Muscle of leg (tissue), 11 donors: ENCODE measurements around the gene PDCD1. TPM values are rescaled to one million over a fixed set of nuclear protein-coding genes. Genes with fewer than 3 reads are reported as not detected.
A peak's percentile ranks its signal among the peaks of the same experiment; 100 is the strongest.
"Not testable (repeated sequence)": the region's sequence is repeated elsewhere in the genome, so short reads cannot be mapped to it uniquely, and the experiment has no call there.

Source experiments
- DNase-seq: peaks from one replicate; pipeline ENCODE4 v3.0.0; 2013
- H3K27ac ChIP-seq: one replicate; pipeline ENCODE4 v1.5.1; 2013; ENCODE audit warnings: mild to moderate bottlenecking, low read length, control low read depth
- H3K27me3 ChIP-seq: one replicate; pipeline ENCODE4 v1.6.1; 2013; ENCODE audit warnings: low read length; ENCODE audit not compliant: control insufficient read depth, insufficient read depth
- H3K36me3 ChIP-seq: one replicate; pipeline ENCODE4 v1.6.1; 2013; ENCODE audit warnings: low read length; ENCODE audit not compliant: control insufficient read depth, insufficient read depth
- H3K4me1 ChIP-seq: one replicate; pipeline ENCODE4 v1.6.1; 2013; ENCODE audit warnings: low read length; ENCODE audit not compliant: control insufficient read depth, insufficient read depth
- H3K4me3 ChIP-seq: one replicate; pipeline ENCODE4 v1.5.1; 2013; ENCODE audit warnings: low read length, control low read depth
- H3K9me3 ChIP-seq: replicated peaks from 2 replicates; pipeline ENCODE4 v1.6.1; 2013; ENCODE audit warnings: low read depth, low read length; ENCODE audit not compliant: control insufficient read depth
- WGBS: methylation state at CpG from one replicate; pipeline ENCODE4 v1.1.5; 2013; ENCODE audit warnings: missing lambda C conversion rate; ENCODE audit not compliant: insufficient coverage; 5-methylcytosine and 5-hydroxymethylcytosine counted together
- polyA plus RNA-seq, 8 donors: library from polyadenylated mRNA; unstranded; fragments of 120-200 nt; gene quantifications; one replicate each; pipeline versions ENCODE4 v1.2.1 to v1.2.3, GENCODE V29; 2013; ENCODE audit warnings: inconsistent platforms in 1 of 8, low replicate concordance in 1 of 8; ENCODE audit not compliant: insufficient read length in 8 of 8, insufficient read depth in 1 of 8
- total RNA-seq: library from RNA; stranded (reverse); fragments of 120-200 nt; gene quantifications from one replicate; pipeline ENCODE4 v1.2.4, GENCODE V29; 2013

The PDCD1 gene
- total and polyA plus RNA-seq, 9 donors, result 0.04 to 0.36 (median 0.10) TPM; not detected in 2

GRCh38 chr2:241810307-241811200, 48.1 kb downstream of the PDCD1 start:
- Histone ChIP-seq H3K27me3 (no peaks in the 10 kb centered on the region), H3K27ac (no peak overlapping the region), H3K9me3 (no peaks in the 10 kb centered on the region), H3K36me3 (no peaks in the 10 kb centered on the region), H3K4me1 (peaks cover 54% of the 10 kb centered on the region), H3K4me3 (no peak overlapping the region)
- 61% methylated on average over 22 of the region's 28 CpGs for WGBS
- DNase-seq, result no peak

DNA sequence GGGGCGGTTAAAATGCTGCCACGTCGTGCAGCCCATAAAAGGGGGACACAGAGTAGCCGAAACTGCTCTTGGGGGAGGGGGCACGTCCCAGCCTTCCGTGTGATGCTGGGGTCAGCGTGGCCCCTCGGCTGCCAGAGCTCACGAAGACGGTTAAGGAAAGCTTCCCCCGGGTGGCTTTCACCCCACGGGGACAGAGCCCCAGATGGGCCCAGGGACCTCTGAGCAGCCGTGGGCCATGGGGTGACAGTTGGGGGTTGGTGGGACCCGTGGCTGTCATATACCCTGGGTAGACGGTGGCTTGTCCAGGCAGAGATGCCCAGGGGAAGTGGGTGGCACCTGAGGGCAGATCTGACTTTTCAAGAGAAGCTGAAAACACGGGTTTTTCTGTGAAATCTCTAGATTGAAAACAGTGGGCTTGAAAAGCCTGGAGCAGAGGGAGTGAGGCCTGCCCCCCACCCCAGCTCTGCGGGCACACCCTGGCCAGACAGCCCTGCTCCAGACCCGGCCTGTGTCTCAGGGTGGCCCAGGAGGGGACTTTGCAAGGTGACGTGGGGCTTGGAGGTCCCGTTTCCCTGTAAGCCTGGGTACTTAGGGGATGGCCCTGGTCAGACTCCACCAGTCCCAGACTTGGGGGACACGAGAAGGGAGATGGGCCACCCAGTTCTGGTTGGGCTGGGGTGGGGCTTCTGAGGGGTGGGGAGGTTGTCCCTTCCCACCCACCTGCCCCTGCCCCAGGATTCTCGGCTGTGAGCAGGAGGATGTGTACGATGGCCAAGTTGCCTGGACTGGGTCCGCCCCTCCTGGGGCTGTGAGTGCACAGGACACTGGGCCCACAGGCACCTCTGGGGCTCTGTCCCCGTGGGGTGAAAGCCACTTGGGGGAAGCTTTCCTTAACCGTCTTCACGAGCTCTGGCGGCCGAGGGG, 49.0 kb downstream of the PDCD1 start:
- WGBS, result 63% methylated on average over 26 of the region's 29 CpGs
- no peak for DNase-seq
- Histone ChIP-seq H3K4me1 (peaks cover 57% of the 10 kb centered on the region), H3K36me3 (no peaks in the 10 kb centered on the region), H3K27ac (no peak overlapping the region), H3K4me3 (no peak overlapping the region), H3K27me3 (peaks cover 3% of the 10 kb centered on the region), H3K9me3 (no peaks in the 10 kb centered on the region)

GRCh38 chr2:241808721-241809382, 49.8 kb downstream of the PDCD1 start, which contains the start of gene NEU4:
TSS of gene NEU4 (plus strand) at chr2:241809193. CDS start at chr2:241814485, 5,292 bp downstream.
- H3K4me3 ChIP-seq, result no peak within 1 kb of the TSS
- DNase-seq, result peak; percentile 49
- H3K27me3 ChIP-seq, result peaks cover 11% of the 10 kb centered on the region
- H3K4me1 ChIP-seq, result peaks cover 64% of the 10 kb centered on the region
- WGBS, result 66% methylated on average over 31 of the region's 31 CpGs
- no peaks in the 10 kb centered on the region for H3K9me3 ChIP-seq
- H3K27ac ChIP-seq, result peak within 1 kb of the TSS; percentile 71
- H3K36me3 ChIP-seq, result no peaks in the 10 kb centered on the region

DNA sequence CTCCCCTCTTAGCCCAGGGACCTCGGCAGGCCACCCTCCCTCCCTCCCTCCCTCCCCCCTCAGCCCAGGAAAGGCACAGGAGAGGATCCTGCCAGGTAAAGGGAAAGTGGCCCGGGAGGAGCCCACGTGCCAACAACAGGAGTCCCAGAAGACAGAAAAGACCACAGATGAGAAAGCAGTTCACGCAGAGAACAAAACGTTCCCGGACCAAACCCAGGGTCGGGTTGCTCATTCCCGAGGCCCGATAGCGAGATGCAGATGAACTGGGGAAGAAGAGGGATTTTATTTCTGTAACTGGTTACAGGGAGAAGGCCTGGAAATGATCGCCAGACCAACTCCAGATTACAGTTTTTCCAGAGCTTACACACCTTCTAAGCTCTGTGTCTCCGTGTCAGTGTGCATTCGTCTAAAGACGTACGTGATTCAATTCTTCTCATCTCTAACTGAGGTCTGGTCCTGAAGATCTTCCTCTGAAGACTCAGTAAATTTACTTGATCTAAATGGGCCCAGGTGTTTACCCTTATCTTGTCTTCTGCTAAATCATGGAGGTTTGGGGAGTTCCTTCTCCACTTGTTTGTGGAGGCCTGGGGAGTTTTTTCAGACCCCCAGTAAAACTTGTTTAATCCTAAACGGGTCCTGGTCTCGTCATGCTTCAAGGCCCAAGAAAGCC, 50.5 kb downstream of the PDCD1 start:
- no peak for DNase-seq
- H3K27me3 ChIP-seq, result peaks cover 14% of the 10 kb centered on the region
- H3K4me3 ChIP-seq, result no peak overlapping the region
- H3K9me3 ChIP-seq, result no peaks in the 10 kb centered on the region
- peaks cover 63% of the 10 kb centered on the region for H3K4me1 ChIP-seq
- no peaks in the 10 kb centered on the region for H3K36me3 ChIP-seq
- 40% methylated on average over 10 of the region's 17 CpGs for WGBS
- H3K27ac ChIP-seq, result peak overlapping the region; percentile 47

- H3K27ac ChIP-seq, DNase-seq, H3K4me3 ChIP-seq, H3K9me3 ChIP-seq, H3K36me3 ChIP-seq: not testable (repeated sequence)
- peaks cover 26% of the 10 kb centered on the region for H3K27me3 ChIP-seq
- WGBS, result no CpG with 5 or more reads among the region's 8 CpGs
- H3K4me1 ChIP-seq, result peaks cover 45% of the 10 kb centered on the region
Observed at GRCh38 chr2:241806217-241806616, 52.5 kb downstream of the PDCD1 start.

- H3K27ac ChIP-seq, result no peak overlapping the region
- 11% methylated on average over 25 of the region's 35 CpGs for WGBS
Observed at GRCh38 chr2:241804326-241805229, 54.1 kb downstream of the PDCD1 start.

GRCh38 chr2:241803387-241804325, 55.0 kb downstream of the PDCD1 start:
- DNase-seq, result peak; percentile 84
- under 1% methylated on average over 109 of the region's 109 CpGs for WGBS
- Histone ChIP-seq H3K27ac (no peak overlapping the region), H3K27me3 (peaks cover 26% of the 10 kb centered on the region), H3K36me3 (no peaks in the 10 kb centered on the region), H3K4me3 (peak overlapping the region; percentile 48), H3K4me1 (peaks cover 24% of the 10 kb centered on the region), H3K9me3 (no peaks in the 10 kb centered on the region)

More at GRCh38 chr2:241804326-241805229, 54.1 kb downstream of the PDCD1 start:
- Histone ChIP-seq H3K4me1 (peaks cover 32% of the 10 kb centered on the region), H3K27me3 (peaks cover 26% of the 10 kb centered on the region), H3K9me3 (no peaks in the 10 kb centered on the region), H3K36me3 (no peaks in the 10 kb centered on the region), H3K4me3 (peak overlapping the region; percentile 48)
- DNase-seq, result no peak
